Measurements from ENCODE around the gene SPRYD4. TPM values are rescaled to one million over a fixed set of nuclear protein-coding genes. Genes with fewer than 3 reads are reported as not detected.
"Not testable (repeated sequence)": the region's sequence is repeated elsewhere in the genome, so short reads cannot be mapped to it uniquely, and the experiment has no call there.

SPRYD4 gene
- total RNA-seq, 1 donor from 2014 or later = 2.0 TPM

GRCh38 chr12:56496704-56497103 is 28.3 kb downstream of the SPRYD4 start:
- not testable (repeated sequence) for H3K27me3 Mint-ChIP-seq (ENCODE audit: unreplicated experiment); H3K4me1 Mint-ChIP-seq (ENCODE audit: unreplicated experiment); H3K4me3 Mint-ChIP-seq (ENCODE audit: unreplicated experiment); H3K36me3 Mint-ChIP-seq (ENCODE audit: low read depth, unreplicated experiment); H3K9me3 Mint-ChIP-seq (ENCODE audit: unreplicated experiment); H3K27ac Mint-ChIP-seq (ENCODE audit: unreplicated experiment)
- TF ChIP-seq CTCF (IDR thresholded peaks at IDR 0.05; ENCODE audit: unreplicated experiment) = peak; percentile 29
- peak; percentile 63 for DNase-seq (ENCODE audit: low spot score)

- H3K9me3 Mint-ChIP-seq (ENCODE audit: unreplicated experiment); DNase-seq (ENCODE audit: low spot score); H3K4me1 Mint-ChIP-seq (ENCODE audit: unreplicated experiment); H3K36me3 Mint-ChIP-seq (ENCODE audit: low read depth, unreplicated experiment); H3K27ac Mint-ChIP-seq (ENCODE audit: unreplicated experiment); H3K27me3 Mint-ChIP-seq (ENCODE audit: unreplicated experiment): not testable (repeated sequence)
- peak overlapping the region; percentile 28 for H3K4me3 Mint-ChIP-seq (ENCODE audit: unreplicated experiment)
Measured at GRCh38 chr12:56498126-56498902, 29.9 kb downstream of the SPRYD4 start.

- H3K36me3 Mint-ChIP-seq (ENCODE audit: low read depth, unreplicated experiment); H3K4me1 Mint-ChIP-seq (ENCODE audit: unreplicated experiment); H3K27ac Mint-ChIP-seq (ENCODE audit: unreplicated experiment); DNase-seq (ENCODE audit: low spot score); H3K4me3 Mint-ChIP-seq (ENCODE audit: unreplicated experiment); H3K27me3 Mint-ChIP-seq (ENCODE audit: unreplicated experiment); H3K9me3 Mint-ChIP-seq (ENCODE audit: unreplicated experiment): not testable (repeated sequence)
Measured at GRCh38 chr12:56499452-56499851, 31.1 kb downstream of the SPRYD4 start.

GRCh38 chr12:56499879-56500278 is 31.5 kb downstream of the SPRYD4 start:
- not testable (repeated sequence) for H3K9me3 Mint-ChIP-seq (ENCODE audit: unreplicated experiment); DNase-seq (ENCODE audit: low spot score); H3K27me3 Mint-ChIP-seq (ENCODE audit: unreplicated experiment); H3K36me3 Mint-ChIP-seq (ENCODE audit: low read depth, unreplicated experiment); H3K27ac Mint-ChIP-seq (ENCODE audit: unreplicated experiment); H3K4me3 Mint-ChIP-seq (ENCODE audit: unreplicated experiment); H3K4me1 Mint-ChIP-seq (ENCODE audit: unreplicated experiment)

GRCh38 chr12:56510786-56511185 is 42.4 kb downstream of the SPRYD4 start:
- TF ChIP-seq CTCF (IDR thresholded peaks at IDR 0.05; ENCODE audit: unreplicated experiment) = no peak
- no peaks in the 10 kb centered on the region for H3K4me1 Mint-ChIP-seq (ENCODE audit: unreplicated experiment)
- H3K27ac Mint-ChIP-seq (ENCODE audit: unreplicated experiment) = no peak overlapping the region
- H3K27me3 Mint-ChIP-seq (ENCODE audit: unreplicated experiment) = no peaks in the 10 kb centered on the region
- H3K9me3 Mint-ChIP-seq (ENCODE audit: unreplicated experiment) = no peaks in the 10 kb centered on the region
- DNase-seq (ENCODE audit: low spot score) = no peak
- no peaks in the 10 kb centered on the region for H3K36me3 Mint-ChIP-seq (ENCODE audit: low read depth, unreplicated experiment)
- no peak overlapping the region for H3K4me3 Mint-ChIP-seq (ENCODE audit: unreplicated experiment)

GRCh38 chr12:56514014-56514318 is 45.6 kb downstream of the SPRYD4 start:
- H3K27me3 Mint-ChIP-seq (ENCODE audit: unreplicated experiment); H3K9me3 Mint-ChIP-seq (ENCODE audit: unreplicated experiment); H3K36me3 Mint-ChIP-seq (ENCODE audit: low read depth, unreplicated experiment); H3K27ac Mint-ChIP-seq (ENCODE audit: unreplicated experiment); H3K4me3 Mint-ChIP-seq (ENCODE audit: unreplicated experiment); DNase-seq (ENCODE audit: low spot score): not testable (repeated sequence)
- H3K4me1 Mint-ChIP-seq (ENCODE audit: unreplicated experiment) = peaks cover 10% of the 10 kb centered on the region

- Mint-ChIP-seq H3K9me3 (ENCODE audit: unreplicated experiment) (no peaks in the 10 kb centered on the region), H3K4me1 (ENCODE audit: unreplicated experiment) (peaks cover 26% of the 10 kb centered on the region), H3K36me3 (ENCODE audit: low read depth, unreplicated experiment) (no peaks in the 10 kb centered on the region), H3K27me3 (ENCODE audit: unreplicated experiment) (peaks cover 4% of the 10 kb centered on the region), H3K27ac (ENCODE audit: unreplicated experiment) (peak overlapping the region; percentile 86), H3K4me3 (ENCODE audit: unreplicated experiment) (no peak overlapping the region)
- DNase-seq (ENCODE audit: low spot score) = no peak
- no peak for TF ChIP-seq CTCF (IDR thresholded peaks at IDR 0.05; ENCODE audit: unreplicated experiment)
Measured at GRCh38 chr12:56517854-56518253, 49.5 kb downstream of the SPRYD4 start.
